ENCODE data around the gene LAMA1.

- TF ChIP-seq CTCF (conservative IDR thresholded peaks at IDR 0.05) (no peak), ZFX (IDR thresholded peaks at IDR 0.05) (no peak)
These were observed 163.1 kb downstream of the LAMA1 start for GRCh38 chr18:6954501-6954900.
